ENCODE measurements around the gene NTN4.

DNA sequence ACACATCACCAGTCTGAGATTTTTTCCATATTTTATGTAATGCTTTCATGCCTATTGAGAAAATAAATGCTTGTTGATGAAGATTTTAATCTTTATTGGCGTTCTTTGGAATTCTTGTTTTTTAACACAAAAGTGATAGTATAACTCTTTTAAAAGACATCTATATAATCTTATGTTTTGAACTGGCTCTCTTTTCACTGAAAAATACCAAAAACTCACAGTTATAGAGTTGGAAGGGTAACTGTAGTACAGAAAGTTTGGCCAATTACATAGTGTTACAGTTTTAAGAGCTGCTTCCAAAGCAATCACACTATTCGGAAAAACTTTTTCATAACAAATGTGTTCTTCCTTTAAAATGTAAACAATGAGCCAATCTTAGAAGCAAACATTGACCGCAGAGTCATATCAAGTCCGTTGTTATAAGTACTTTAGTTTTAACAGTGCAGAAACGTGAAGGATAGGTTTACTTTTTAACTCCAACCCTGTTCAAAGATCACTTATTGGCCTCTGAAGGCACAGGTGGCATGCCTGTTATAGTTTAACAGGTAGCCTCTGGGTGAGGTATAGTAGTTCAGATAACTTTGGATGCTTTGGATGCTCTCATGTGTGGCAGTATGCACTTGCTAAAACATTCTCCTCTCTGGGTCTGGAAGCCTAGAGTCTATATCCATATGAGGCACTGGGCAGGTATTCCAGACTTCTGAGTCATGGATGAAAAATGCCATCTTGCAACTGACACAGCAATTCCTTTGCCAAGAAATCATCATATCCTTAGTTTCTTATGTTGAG, 12.1 kb upstream of the NTN4 start:
- no peak for TF ChIP-seq POLR2AphosphoS5 (IDR thresholded peaks at IDR 0.05; ENCODE audit: low read depth, low read length)
- no peak for TF ChIP-seq POLR2A (IDR thresholded peaks at IDR 0.05; ENCODE audit: low read depth, low read length)
- no peak for TF ChIP-seq TAF1 (IDR thresholded peaks at IDR 0.05; ENCODE audit: borderline replicate concordance, low read depth, low read length)

All from GM12892 (cell line).